K562 (cell line): Measurements from ENCODE around the gene IL1R1. TPM values are rescaled to one million over a fixed set of nuclear protein-coding genes. Genes with fewer than 3 reads are reported as not detected.

Source experiments
- ATAC-seq: fragments of 200-7000 bp; cut with Tn5 transposase; 3 replicates; pipeline ENCODE4 v1.9.1; 2020; ENCODE audit warnings: moderate library complexity
- Bru-seq: library from RNA; stranded (reverse); fragments of 400-500 nt; gene quantifications from one replicate; lab custom pipeline; 2021; lab: Mats Ljungman, UMichigan
- BruChase-seq, 2 experiments: library from RNA; stranded (reverse); fragments of 400-500 nt; gene quantifications; one replicate each; lab custom pipeline; 2021; lab: Mats Ljungman, UMichigan
- BruUV-seq: library from RNA; stranded (reverse); fragments of 400-500 nt; replicated peaks from 2 replicates; lab custom pipeline; 2021; lab: Mats Ljungman, UMichigan
- CTCF ChIA-PET: fragments of 300-600 bp; formaldehyde crosslinking; extraction: SDS; loops from one replicate; lab custom pipeline; 2021; ENCODE audit warnings: low intra/inter-chr PET ratio; lab: Yijun Ruan, JAX
- POLR2A ChIA-PET: fragments of 300-600, 350-650 bp; sonication (Branson Sonifier 250); formaldehyde crosslinking; extraction: SDS; loops from one replicate; lab custom pipeline; 2021; ENCODE audit warnings: antibody characterized with exemption, inconsistent platforms; lab: Yijun Ruan, JAX
- DNase-seq, 4 experiments: peaks; one replicate each; pipeline versions ENCODE4 v3.0.0 to v3.0.0-alpha.2; 2011 to 2018; ENCODE audit warnings: low spot score in 3 of 4, mixed read lengths in 3 of 4; ENCODE audit errors: extremely low read depth in 1 of 4
- FAIRE-seq: peaks from 2 replicates; lab custom pipeline; 2011; peaks lifted over from hg19 to GRCh38; lab: Jason Lieb, UNC
- H2AFZ ChIP-seq: 2 replicates; pipeline ENCODE4 v1.6.0; 2011; ENCODE audit warnings: low read depth, low read length, control low read depth, inconsistent platforms
- H3K27ac ChIP-seq: fragments of 200-600 bp; 3 replicates; pipeline ENCODE4 v1.8.0; 2011; ENCODE audit warnings: low read depth, mild to moderate bottlenecking, control low read depth, inconsistent platforms, low read length, moderate library complexity, mixed read lengths; ENCODE audit errors: extremely low read depth
- H3K27me3 ChIP-seq, 2 experiments: fragments of 300-600 bp in 1 of 2; 2 replicates in 1 of 2; 3 replicates in 1 of 2; pipeline versions ENCODE4 v1.6.0 to v1.8.0; 2011; ENCODE audit warnings: inconsistent platforms in 2 of 2, low read length in 2 of 2, mild to moderate bottlenecking in 1 of 2, mixed read lengths in 1 of 2, moderate library complexity in 1 of 2; ENCODE audit not compliant: control insufficient read depth in 2 of 2, insufficient read depth in 2 of 2
- H3K36me3 ChIP-seq: fragments of 300-600 bp; 3 replicates; pipeline ENCODE4 v1.8.0; 2011; ENCODE audit warnings: mild to moderate bottlenecking, low read length, inconsistent platforms; ENCODE audit not compliant: control insufficient read depth, insufficient read depth
- H3K4me1 ChIP-seq, 2 experiments: fragments of 200-600 bp in 1 of 2; replicated peaks in 1 of 2; 2 replicates in 1 of 2; 3 replicates in 1 of 2; pipeline versions ENCODE4 v1.5.1 to v1.8.0; 2011; ENCODE audit warnings: inconsistent platforms in 2 of 2, low read length in 2 of 2, mild to moderate bottlenecking in 1 of 2, mixed read lengths in 1 of 2, moderate library complexity in 1 of 2; ENCODE audit not compliant: control insufficient read depth in 2 of 2, insufficient read depth in 2 of 2
- H3K4me2 ChIP-seq: 2 replicates; pipeline ENCODE4 v1.6.1; 2011; ENCODE audit warnings: low read length, control low read depth, inconsistent platforms, mixed read lengths; ENCODE audit not compliant: insufficient read depth
- H3K4me3 ChIP-seq: fragments of 200-600 bp; sonication (generic), shearing (Covaris generic); 2 replicates; pipeline ENCODE4 v1.5.1; 2016; ENCODE audit warnings: control low read depth, inconsistent platforms
- H3K79me2 ChIP-seq: fragments of 200-600 bp; 3 replicates; pipeline ENCODE4 v1.8.0; 2011; ENCODE audit warnings: low read length, inconsistent platforms; ENCODE audit not compliant: control insufficient read depth, insufficient read depth
- H3K9ac ChIP-seq, 2 experiments: 2 replicates each; pipeline versions ENCODE4 v1.6.0 to v1.6.1; 2011; ENCODE audit warnings: low read depth in 2 of 2, low read length in 2 of 2, control low read depth in 1 of 2, inconsistent platforms in 1 of 2, mild to moderate bottlenecking in 1 of 2, mixed read lengths in 1 of 2; ENCODE audit not compliant: insufficient read depth in 1 of 2
- H3K9me1 ChIP-seq: one replicate; pipeline ENCODE4 v1.6.0; 2011; ENCODE audit warnings: inconsistent platforms, mild to moderate bottlenecking, low read length, moderate library complexity; ENCODE audit not compliant: control insufficient read depth, insufficient read depth
- H3K9me3 ChIP-seq: replicated peaks from 2 replicates; pipeline ENCODE4 v1.5.1; 2011; ENCODE audit warnings: low read depth, low read length, inconsistent platforms; ENCODE audit not compliant: control insufficient read depth, insufficient read depth
- H4K20me1 ChIP-seq: replicated peaks from 2 replicates; pipeline ENCODE4 v1.6.1; 2011; ENCODE audit warnings: low read length, inconsistent platforms, mixed read lengths; ENCODE audit not compliant: control insufficient read depth, insufficient read depth
- CREBBP ChIP-seq: IDR thresholded peaks from one replicate; pipeline ENCODE4 v1.6.1; 2012; ENCODE audit warnings: low read depth, mild to moderate bottlenecking, control low read depth, inconsistent platforms, low read length
- CTBP1 ChIP-seq: fragments of 450-650 bp; IDR thresholded peaks from 2 replicates; pipeline ENCODE4 v1.6.1; 2016; ENCODE audit warnings: borderline replicate concordance
- FOXJ2 ChIP-seq: fragments of 200-800 bp; sonication (Bioruptor generic); IDR thresholded peaks from 2 replicates; pipeline ENCODE4 v1.6.1; 2016; ENCODE audit warnings: missing genetic modification characterization, missing compliant biosample characterization
- L3MBTL2 ChIP-seq: fragments of 450-650 bp; IDR thresholded peaks from 2 replicates; pipeline ENCODE4 v1.6.1; 2016; ENCODE audit warnings: mild to moderate bottlenecking, moderate library complexity
- MAFG ChIP-seq: fragments of 450-650 bp; conservative IDR thresholded peaks from 2 replicates; pipeline ENCODE4 v1.6.1; 2016; ENCODE audit warnings: missing genetic modification characterization, missing compliant biosample characterization
- NONO ChIP-seq, 2 experiments: fragments of 200-400 bp in 1 of 2; fragments of 450-650 bp in 1 of 2; formaldehyde crosslinking in 1 of 2; IDR thresholded peaks; 2 replicates each; pipeline ENCODE4 v1.6.1; 2017; ENCODE audit warnings: low read depth in 2 of 2, mild to moderate bottlenecking in 2 of 2, moderate library complexity in 2 of 2, low read length in 1 of 2
- RNF219 ChIP-seq: fragments of 250-450 bp; sonication (Bioruptor Pico); IDR thresholded peaks from 2 replicates; pipeline ENCODE4 v1.5.0; 2022; ENCODE audit warnings: mild to moderate bottlenecking
- SMC3 ChIP-seq: conservative IDR thresholded peaks from 2 replicates; pipeline ENCODE4 v1.6.1; 2011; ENCODE audit warnings: low read depth, low read length, improper control_type of control experiment; ENCODE audit not compliant: insufficient read depth
- SRF ChIP-seq, 2 experiments: fragments of 250-450, 450-650 bp in 1 of 2; sonication (Bioruptor Pico) in 1 of 2; sonication (generic) in 1 of 2; formaldehyde crosslinking; IDR thresholded peaks; 2 replicates each; pipeline versions ENCODE4 v1.5.0 to v1.5.1; 2020 to 2022; ENCODE audit warnings: mild to moderate bottlenecking in 1 of 2, missing genetic modification reagents in 1 of 2
- TEAD4 ChIP-seq, 2 experiments: sonication (generic) in 1 of 2; formaldehyde crosslinking in 1 of 2; IDR thresholded peaks; 2 replicates each; pipeline versions ENCODE4 v1.6.1 to v1.8.0; 2012 to 2022; ENCODE audit warnings: borderline replicate concordance in 1 of 2, inconsistent platforms in 1 of 2, low read length in 1 of 2, mild to moderate bottlenecking in 1 of 2, missing genetic modification reagents in 1 of 2
- ZC3H11A ChIP-seq: IDR thresholded peaks from 2 replicates; pipeline ENCODE4 v1.6.1; 2012; ENCODE audit warnings: low read depth, low read length, improper control_type of control experiment
- WGBS: fragments of 100-300 bp; shearing (Covaris generic); methylation state at CpG from one replicate; pipeline ENCODE4 v1.1.6; 2016; ENCODE audit warnings: low coverage, mixed read lengths; ENCODE audit not compliant: insufficient coverage; ENCODE audit errors: missing lambda C conversion rate; 5-methylcytosine and 5-hydroxymethylcytosine counted together
- in situ Hi-C: fragments of 300-500 bp; cut with MboI; formaldehyde crosslinking; loops from 4 replicates; pipeline ENCODE4 v1.15.0; 2018; ENCODE audit warnings: inconsistent platforms, mixed read lengths
- intact Hi-C: fragments of 100-400 bp; cut with micrococcal nuclease; formaldehyde crosslinking; loops from 2 replicates; pipeline ENCODE4 v1.14.2; 2022
- long read RNA-seq, 3 experiments: library from polyadenylated mRNA in 2 of 3; library from RNA in 1 of 3; unstranded in 2 of 3; stranded (forward) in 1 of 3; transcript quantifications; one replicate each; pipeline ENCODE4 v2.0.0, GENCODE V29; 2019 to 2022
- polyA minus RNA-seq, 3 experiments: library from RNA; depleted of rRNA, polyadenylated mRNA; stranded (reverse); fragments of >200 nt; gene quantifications; 2 replicates each; pipeline ENCODE4 v1.2.3, GENCODE V29; 2011
- polyA plus RNA-seq, 8 experiments: library from polyadenylated mRNA; depleted of rRNA in 4 of 8; stranded (reverse) in 5 of 8; unstranded in 3 of 8; fragments of >200 nt; fragmentation: Nextera tagmentation in 2 of 8; fragmentation: Illumina TruSeq in 1 of 8; extraction: Ambion mirVana in 2 of 8; extraction: Trizol in 1 of 8; gene quantifications; 2 replicates each; pipeline versions ENCODE4 v1.2.1 to v1.2.3, GENCODE V29; 2011 to 2014; ENCODE audit warnings: inconsistent platforms in 1 of 8, missing spikeins in 1 of 8
- total RNA-seq, 7 experiments: library from RNA; depleted of rRNA in 6 of 7; stranded (reverse); fragments of >200 nt in 6 of 7; fragmentation: Illumina TruSeq in 2 of 7; extraction: Trizol in 2 of 7; gene quantifications; 2 replicates each; pipeline versions ENCODE4 v1.2.1 to v1.2.3, GENCODE V29; 2011 to 2021; ENCODE audit warnings: low replicate concordance in 1 of 7

The IL1R1 gene, protein sequence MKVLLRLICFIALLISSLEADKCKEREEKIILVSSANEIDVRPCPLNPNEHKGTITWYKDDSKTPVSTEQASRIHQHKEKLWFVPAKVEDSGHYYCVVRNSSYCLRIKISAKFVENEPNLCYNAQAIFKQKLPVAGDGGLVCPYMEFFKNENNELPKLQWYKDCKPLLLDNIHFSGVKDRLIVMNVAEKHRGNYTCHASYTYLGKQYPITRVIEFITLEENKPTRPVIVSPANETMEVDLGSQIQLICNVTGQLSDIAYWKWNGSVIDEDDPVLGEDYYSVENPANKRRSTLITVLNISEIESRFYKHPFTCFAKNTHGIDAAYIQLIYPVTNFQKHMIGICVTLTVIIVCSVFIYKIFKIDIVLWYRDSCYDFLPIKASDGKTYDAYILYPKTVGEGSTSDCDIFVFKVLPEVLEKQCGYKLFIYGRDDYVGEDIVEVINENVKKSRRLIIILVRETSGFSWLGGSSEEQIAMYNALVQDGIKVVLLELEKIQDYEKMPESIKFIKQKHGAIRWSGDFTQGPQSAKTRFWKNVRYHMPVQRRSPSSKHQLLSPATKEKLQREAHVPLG
- total RNA-seq (2011; cell fraction: chromatin; rRNA removed; ENCODE audit: low replicate concordance), result 1.9 and 3.7 TPM in 2 replicates
- 0.83 and 0.92 TPM in 2 replicates for total RNA-seq (2011; cell fraction: nucleolus; rRNA removed)
- 2.3 and 4.2 TPM in 2 replicates for total RNA-seq (2011; cell fraction: nucleoplasm; rRNA removed)
- total RNA-seq (2014; rRNA removed), result 0.90 and 1.00 TPM in 2 replicates
- total RNA-seq (2014; rRNA removed; fragmentation: Illumina TruSeq; extraction: Trizol), result 1.4 and 2.2 TPM in 2 replicates
- total RNA-seq (2015; rRNA removed; fragmentation: Illumina TruSeq; extraction: Trizol), result 2.0 and 2.5 TPM in 2 replicates
- 1.6 and 2.5 TPM in 2 replicates for total RNA-seq (2021)
- polyA plus RNA-seq (2011; rRNA removed), result 1.5 and 3.9 TPM in 2 replicates
- polyA plus RNA-seq (2011; cell fraction: cytosol; rRNA removed), result 1.3 and 1.6 TPM in 2 replicates
- polyA plus RNA-seq (2011; cell fraction: nucleus; rRNA removed), result 0.83 and 1.3 TPM in 2 replicates
- 1.7 and 2.9 TPM in 2 replicates for polyA plus RNA-seq (2012)
- polyA plus RNA-seq (2014; fragmentation: Illumina TruSeq; extraction: Trizol), result 2.6 and 2.9 TPM in 2 replicates
- 1 to 10 TPM in 1 of 2 experiments, under 1 TPM in 1; 0.81 to 1.2 TPM for polyA plus RNA-seq (2014; fragmentation: Nextera tagmentation; extraction: Ambion mirVana)
- 1.6 and 2.5 TPM in 2 replicates for polyA plus RNA-seq (2014; rRNA removed)
- polyA minus RNA-seq (2011; rRNA and poly(A)+ RNA removed), result 1.5 and 2.4 TPM in 2 replicates
- polyA minus RNA-seq (2011; cell fraction: cytosol; rRNA and poly(A)+ RNA removed), result 1.1 and 3.4 TPM in 2 replicates
- 0.78 and 0.81 TPM in 2 replicates for polyA minus RNA-seq (2011; cell fraction: nucleus; rRNA and poly(A)+ RNA removed)
- Bru-seq, nascent RNA, result percentile 43 among the genes with signal in this experiment
- BruChase-seq, experiment 1, labeled RNA remaining after a 2-hour chase, result percentile 46 among the genes with signal in this experiment
- percentile 48 among the genes with signal in this experiment for BruChase-seq, experiment 2, labeled RNA remaining after a 6-hour chase
- long read RNA-seq, experiment 1, full-length matches to known transcripts, result 3 of 7 reads
- long read RNA-seq, experiment 1, partial matches to known transcripts, result 0 of 7 reads
- long read RNA-seq, experiment 1, other reads (novel, unspliced or antisense), result 4 of 7 reads
- long read RNA-seq, experiment 2, partial matches to known transcripts, result 1 of 2 reads
- long read RNA-seq, experiment 2, other reads (novel, unspliced or antisense), result 1 of 2 reads
- long read RNA-seq, experiment 3, result 0 reads

DNA sequence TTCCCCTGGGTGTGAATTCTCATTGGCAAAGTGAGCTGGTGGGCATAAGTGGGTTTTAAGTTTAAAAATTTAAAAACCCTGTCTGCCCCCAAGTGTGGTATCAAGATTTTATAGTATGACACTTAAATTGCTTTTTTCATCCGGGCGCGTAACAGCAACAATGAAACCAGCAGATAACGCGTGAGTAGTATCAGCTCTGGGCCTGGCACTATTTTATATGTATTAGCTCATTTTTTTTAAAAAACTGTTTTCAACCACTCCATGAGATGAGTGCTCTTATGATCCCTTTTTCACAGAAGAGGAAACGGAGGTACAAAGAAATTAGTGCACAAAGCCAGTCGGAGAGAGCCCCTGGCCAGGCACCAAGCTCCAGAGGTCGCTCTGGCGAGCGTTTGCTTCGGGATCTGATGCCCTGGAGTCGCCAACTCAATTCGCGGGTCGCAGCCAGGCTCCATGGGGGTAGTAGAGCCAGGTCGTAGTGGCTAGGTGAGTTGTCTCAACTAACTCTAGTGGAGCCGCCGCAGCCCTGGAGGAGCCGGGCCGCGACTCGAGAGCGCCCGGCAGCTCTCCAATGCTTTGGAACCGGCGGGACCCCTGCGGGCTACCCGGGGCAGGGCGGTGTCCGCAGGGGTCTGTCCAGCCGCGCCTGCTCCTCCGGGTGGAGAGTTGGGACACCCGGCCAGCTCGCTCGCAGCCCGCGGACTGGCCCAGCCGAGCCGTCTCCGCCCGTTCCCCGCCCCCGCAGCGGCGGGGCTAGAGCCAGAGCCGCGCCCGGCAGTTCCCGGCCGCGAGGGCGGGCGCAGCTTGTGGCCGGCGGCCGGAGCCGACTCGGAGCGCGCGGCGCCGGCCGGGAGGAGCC is at the start of gene IL1R1:
Gene IL1R1, plus strand, starts transcription at position 777 of the 859 bp plus-strand sequence. CDS start 14,979 bp downstream, outside the sequence.
- DNase-seq (peak; percentile 79 to 86 (median 84)), ATAC-seq (peak; percentile 95), FAIRE-seq (no peak)
- BruUV-seq, result no TSS peak
- WGBS, result 25% methylated on average over 37 of the region's 65 CpGs
- Histone ChIP-seq H3K4me3 (peak within 1 kb of the TSS; percentile 44), H3K36me3 (no peaks in the 10 kb centered on the region; the same call in 2 of the 3 replicates), H3K27ac (no peak within 1 kb of the TSS; the same call in 2 of the 3 replicates), H4K20me1 (no peaks in the 10 kb centered on the region), H3K4me1 (peaks cover 14 to 16% of the 10 kb centered on the region in 2 experiments), H3K9ac (peak within 1 kb of the TSS; percentile 60 to 90), H2AFZ (peak within 1 kb of the TSS; percentile 99), H3K9me1 (no peaks in the 10 kb centered on the region), H3K27me3 (no peaks in the 10 kb centered on the region), H3K4me2 (peak within 1 kb of the TSS; percentile 82), H3K9me3 (peaks cover 7% of the 10 kb centered on the region), H3K79me2 (no peaks in the 10 kb centered on the region)
- ChIA-PET POLR2A (interaction anchor here (0.6 to 1.8 kb wide), 8 partner anchors 7 to 729 kb away, joined by 3 to 6 read pairs (median 3); no protein-coding TSS in a partner anchor), CTCF (no interaction called here)
- intact Hi-C loops, result no loop called here
- in situ Hi-C loops, result no loop called here
- no peak; a peak in 1 of 4 replicates for TF ChIP-seq NONO (IDR thresholded peaks at IDR 0.05; ENCODE audit: low read depth in 2 of 2, low read length in 1 of 2)
- TF ChIP-seq TEAD4 (IDR thresholded peaks at IDR 0.05; ENCODE audit: low read length), result no peak
- no peak for TF ChIP-seq TEAD4 (CRISPR knock-in tag; IDR thresholded peaks at IDR 0.05; ENCODE audit: borderline replicate concordance)
- TF ChIP-seq L3MBTL2, result no peak
- no peak for TF ChIP-seq RNF219
- no peak for TF ChIP-seq ZC3H11A
- no peak for TF ChIP-seq MAFG (tag)
- no peak for TF ChIP-seq CREBBP
- peak; percentile 53; the same call in 1 of the 2 replicates for TF ChIP-seq CTBP1
- no peak for TF ChIP-seq FOXJ2 (tag)
- TF ChIP-seq SRF (CRISPR knock-in tag; IDR thresholded peaks at IDR 0.05), result no peak
- TF ChIP-seq SMC3, result no peak
